Measurements from ENCODE around the gene TBC1D1.

TBC1D1 gene

DNA sequence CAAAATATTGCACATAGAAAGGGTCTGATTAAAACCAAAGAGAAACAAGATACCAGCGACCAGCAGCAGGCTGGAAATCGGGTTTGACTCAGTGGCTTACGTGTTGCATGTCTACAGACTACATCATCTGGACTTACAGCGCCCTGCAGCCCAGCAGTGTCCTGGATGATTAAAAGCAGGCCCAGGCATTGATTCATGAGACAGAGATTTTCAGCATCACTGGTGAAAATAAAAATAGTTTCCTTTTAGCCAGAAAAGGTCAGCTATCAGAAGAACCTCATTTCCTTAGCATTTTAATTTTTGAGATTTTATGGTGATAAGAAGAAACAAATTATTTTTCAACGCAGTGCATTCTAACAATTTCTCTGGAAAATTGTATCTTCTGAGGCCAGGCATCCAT, 259.9 kb downstream of the TBC1D1 start:
- DNase-seq (ENCODE audit: low spot score) = no peak

DNA sequence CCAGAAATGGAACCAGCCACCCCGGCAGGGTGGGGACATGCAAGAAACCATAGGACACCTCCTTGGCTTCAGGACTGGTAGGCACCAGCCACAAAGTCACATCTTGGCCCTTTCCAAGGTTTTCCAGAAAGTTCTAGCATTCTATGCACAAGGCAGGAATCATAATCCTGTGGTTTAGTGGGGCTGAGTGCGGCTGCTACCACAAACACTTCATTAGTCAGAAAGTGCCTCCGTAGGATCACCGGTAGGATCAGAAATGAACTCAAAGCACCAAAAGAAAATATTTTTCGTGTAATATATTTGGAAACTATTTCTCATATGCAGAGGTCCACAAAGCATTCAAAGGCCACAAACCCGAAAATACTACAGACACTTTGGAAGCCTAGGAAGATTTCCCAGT, 261.0 kb downstream of the TBC1D1 start:
- no peak for DNase-seq (ENCODE audit: low spot score)

DNA sequence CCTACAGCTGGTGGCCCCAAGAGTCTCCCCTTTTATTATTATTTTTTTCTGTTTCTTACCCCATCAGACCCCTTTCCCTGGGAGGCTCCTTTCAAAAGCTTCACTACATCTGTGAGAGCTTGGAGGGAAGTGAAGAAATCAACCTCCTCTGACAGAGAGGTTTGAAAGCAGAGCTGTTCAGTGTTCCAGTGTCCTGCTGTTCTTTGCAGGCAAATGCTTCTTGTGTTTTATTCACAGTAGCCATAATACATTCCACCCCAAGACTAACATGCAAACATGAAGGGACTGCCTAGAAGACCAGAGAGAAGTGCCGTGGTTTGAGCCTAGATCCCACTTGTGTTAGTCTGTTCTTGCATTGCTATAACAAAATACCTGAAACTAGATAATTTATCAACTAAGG, 261.4 kb downstream of the TBC1D1 start:
- DNase-seq (ENCODE audit: low spot score) = no peak

DNA sequence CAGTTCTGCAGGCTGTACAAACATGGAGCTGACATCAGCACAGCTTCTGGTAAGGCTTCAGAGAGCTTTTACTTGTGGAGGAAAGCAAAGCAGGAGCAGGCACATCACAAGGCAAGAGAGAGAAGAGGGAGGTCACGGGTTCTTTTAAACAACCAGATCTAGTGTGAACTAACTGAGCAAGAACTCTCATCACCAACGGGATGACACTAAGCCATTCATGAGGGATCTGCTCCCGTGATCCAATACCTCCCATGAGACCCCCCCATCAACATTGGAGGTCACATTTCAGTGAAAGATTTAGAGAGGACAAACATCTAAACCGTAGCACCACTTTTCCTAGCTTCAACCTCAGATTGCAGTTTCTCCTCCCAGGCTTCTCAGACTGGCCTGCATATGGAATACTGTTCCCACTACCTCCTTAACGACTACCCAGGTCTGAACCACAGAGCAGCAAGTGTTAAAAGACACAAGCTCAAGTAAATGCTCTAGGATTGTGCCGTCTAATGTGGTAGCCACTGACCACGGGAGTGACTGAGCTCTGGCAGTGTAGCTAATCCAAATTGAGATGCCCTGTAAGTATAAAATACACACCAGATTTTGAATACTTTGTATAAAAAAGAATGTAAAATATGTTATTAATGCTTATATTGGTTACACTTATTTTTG, 262.0 kb downstream of the TBC1D1 start:
- DNase-seq (ENCODE audit: low spot score) = no peak

DNA sequence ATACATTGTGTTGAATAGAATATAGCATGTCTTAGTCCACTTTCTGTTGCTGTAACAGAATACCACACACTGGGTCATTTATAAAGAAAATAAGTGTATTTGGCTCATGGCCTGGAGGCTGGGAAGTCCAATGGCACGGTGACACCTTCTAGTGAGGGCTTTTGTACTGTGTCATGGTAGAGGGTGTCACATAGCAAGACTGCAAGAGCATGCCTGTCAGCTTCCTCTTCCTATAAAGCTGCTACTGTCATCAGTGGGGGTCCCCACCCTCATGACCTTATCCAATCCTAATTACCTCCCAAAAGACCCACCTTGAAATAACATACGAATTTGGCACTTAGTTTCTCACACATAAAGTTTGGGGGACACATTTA, 262.5 kb downstream of the TBC1D1 start:
- DNase-seq (ENCODE audit: low spot score) = no peak

DNA sequence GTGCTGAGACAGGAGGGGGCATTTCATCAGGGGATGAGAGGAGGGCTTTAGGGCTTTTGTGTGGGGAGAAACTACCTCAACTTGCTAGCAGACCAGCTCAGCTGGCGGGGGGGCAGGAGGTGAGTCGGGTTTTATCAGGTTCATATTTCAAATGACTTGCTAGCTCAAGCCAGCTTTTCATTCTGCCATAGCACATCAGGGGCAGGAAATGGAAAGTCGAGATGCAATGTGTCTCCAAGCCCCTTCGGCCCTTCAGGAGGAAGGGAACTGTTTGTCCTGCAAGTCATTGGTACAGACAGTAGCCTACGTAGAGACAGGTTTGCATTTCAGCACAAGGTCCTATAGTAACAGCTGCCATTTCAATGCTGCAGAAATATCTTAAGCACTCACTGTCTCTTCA, 263.4 kb downstream of the TBC1D1 start:
- no peak for DNase-seq (ENCODE audit: low spot score)

DNA sequence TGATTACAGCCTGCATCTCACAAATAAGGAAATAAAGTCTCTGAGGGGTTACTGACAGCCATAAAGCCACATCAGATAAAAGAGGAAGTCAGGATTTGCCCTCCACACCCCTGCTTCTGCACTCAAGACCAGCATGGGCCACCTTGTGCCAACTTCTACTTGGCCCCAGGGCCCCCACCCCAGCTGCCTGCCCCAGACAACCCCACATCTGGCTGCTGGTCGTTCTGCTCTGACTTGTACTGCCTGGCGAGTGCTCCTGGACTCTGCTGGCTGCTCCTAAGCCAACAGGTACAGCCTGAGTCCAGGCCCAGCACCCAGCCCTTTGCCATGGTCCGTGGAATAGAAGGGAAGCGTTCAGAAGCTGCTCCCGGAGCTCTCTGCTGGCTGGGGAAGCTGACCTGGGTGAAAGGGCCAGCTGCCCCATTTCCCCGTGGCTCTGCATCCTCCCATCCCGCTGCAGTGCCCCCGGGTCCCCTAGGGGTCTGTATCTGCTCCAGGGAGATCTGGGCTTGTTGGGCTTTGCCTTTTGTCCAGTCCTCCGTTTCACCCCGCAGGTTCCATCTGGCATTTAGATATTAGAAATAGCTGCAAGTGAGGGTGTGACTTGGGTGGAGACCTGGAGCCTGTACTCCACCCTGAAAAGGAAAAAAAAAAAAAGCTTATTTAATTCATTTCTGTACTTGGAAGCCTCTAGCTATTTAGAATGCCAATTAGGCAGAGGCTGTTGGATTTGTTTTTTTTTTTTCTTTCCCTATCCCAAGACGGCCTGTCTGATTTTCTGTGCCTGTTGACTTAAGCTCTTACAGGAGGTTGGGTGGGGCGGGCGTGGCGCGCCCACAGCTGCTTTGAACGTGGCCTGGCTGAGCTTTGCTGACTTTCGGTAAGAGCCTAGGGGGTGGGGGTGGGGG, 264.1 kb downstream of the TBC1D1 start:
- peak; percentile 43 for DNase-seq (ENCODE audit: low spot score)

DNA sequence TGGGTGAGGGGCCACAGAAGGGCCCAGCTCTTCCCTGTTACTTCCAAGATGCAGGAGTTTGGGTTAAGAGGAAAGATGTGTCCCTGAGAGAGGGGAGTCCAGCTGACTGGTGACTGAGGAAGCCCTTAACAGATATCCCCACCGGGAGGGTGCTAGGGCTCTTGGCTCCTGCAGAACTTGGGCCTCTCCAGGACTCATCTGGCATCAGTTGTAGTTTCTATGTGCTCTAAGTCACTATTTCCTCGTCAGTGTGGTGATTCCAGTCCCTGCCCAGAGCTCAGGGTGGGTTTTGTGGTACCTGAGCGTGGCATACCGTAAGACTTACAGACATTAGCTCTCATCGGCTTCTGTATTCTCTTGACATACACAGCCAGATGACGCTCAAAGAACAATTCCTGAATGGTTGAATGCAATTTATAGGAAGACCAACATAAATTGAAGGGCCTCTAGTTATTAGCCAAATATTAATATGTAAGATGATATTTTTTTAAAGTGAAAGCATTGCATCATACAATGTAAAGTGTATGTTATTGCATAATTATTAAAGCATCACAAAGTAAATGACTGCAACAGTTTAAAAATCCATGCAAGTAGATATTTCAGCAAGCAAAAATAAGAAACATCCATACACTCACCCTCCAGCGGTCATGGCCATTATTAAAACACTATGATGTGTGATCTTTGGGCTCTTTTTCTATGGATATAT, 264.9 kb downstream of the TBC1D1 start:
- no peak for DNase-seq (ENCODE audit: low spot score)

DNA sequence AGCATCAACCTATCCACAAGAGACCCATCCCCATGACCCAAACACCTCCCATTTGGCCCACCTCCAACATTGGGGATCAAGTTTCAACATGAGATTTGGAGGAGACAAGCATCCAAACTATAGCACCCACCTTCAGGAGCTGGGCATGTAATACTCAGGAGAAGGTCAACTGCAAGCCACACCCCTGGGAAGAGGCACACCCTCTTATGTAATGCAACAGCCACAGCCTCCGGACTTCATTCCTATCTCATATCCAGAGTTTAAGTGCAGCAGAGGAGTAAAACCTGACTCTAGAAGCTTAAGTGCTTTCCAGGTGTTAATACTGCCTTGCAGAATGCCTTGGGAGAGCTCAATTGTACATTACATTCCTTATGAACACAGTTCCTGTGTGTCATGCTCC, 266.7 kb downstream of the TBC1D1 start:
- no peak for DNase-seq (ENCODE audit: low spot score)

DNA sequence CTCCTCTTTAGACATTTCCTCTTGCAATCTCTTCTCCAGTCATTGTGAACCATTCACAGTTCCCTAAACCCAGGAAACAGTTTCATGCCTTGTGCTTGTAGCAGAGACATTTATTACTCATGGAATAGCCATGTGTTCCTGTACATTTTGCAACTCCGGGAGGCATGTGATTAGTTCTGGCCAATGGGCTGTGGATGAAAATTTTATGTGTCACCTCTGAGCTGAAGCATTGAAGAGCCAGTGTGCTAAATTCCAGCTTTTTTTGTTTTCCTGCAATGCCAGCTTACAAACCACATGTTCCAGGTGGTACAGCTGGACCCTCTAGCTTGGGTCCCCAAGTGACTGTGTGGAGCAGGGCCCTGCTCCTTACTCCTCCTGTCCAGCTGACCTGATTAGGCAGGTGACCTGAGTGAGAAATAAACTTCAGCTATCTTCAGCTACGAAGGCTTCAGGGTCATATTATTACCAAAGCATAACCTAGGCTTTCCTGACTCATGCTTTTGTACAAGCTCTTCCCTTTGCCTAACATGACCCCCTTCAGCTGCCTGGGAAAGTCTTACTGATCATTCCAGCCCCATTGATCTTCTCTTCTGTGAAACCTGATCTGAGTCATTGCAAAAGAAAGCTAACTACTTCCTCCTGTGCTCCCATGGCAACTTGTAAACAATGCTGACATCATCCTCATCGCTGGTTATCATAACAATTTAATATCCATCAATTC, 269.8 kb downstream of the TBC1D1 start:
- DNase-seq (ENCODE audit: low spot score) = peak; percentile 87

DNA sequence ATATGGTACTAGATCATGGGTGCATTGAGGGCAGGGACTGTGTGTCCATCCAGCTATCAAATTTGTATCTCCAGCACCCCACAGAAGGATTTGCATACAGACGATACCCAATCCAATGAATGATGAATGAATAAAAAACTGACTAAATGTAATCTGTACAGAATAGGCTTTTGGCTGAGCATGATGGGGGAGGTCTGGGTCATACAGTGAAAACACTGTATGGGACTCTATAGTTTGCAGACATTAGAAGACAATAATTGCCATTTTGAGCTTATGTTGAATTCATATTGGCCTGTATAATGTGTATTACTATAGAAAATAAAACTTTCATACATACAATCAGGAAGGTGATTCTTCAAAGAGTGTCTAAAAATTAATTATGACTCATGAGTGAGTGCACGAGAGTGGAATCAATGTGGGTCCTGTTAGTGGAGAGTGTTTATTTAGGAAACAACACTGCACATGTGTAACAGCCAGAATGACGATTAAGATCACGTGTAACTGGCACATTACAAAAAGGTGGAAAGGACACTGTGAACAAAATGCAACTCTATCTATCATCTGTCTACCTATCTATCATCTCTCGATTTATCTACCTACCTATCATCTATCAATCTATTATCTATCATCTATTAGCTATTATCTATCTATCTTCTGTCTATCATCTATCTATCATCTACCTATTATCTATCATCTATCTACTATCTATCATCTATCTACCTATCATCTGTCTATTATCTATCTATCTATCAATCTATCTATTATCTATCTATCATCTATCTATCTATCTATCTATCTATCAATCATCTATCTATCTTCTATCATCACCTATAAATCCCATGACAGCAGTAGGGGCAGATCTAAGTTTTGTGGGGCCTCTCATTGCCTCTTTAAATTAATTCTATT, 270.6 kb downstream of the TBC1D1 start:
- peak; percentile 42 for DNase-seq (ENCODE audit: low spot score)

DNA sequence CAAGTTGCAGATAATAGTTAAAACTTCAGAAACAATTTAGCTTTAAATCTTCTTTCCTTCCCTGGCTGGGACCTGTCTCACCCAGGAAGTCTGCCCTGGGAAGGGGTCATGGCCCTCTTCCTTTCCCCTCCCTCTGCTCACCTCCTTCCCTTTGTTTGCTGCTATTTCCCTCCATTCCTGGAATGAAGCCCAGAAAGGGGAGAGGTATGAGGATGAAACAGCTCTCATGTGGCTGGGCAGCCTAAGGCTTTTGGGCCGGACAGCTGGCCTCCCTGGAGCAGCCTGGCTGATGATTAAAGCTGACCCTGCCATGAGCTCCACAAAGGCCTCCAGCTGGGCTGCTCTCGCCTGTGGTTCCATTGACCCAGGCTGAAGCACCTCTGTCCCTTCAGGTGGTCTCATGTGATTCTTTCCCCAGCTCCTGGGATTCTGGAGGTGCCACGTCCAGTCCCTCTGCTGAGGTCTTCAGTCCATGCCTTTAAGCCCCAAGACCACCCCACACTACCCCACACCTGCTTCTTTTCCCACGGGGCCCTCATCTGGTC, 271.4 kb downstream of the TBC1D1 start:
- no peak for DNase-seq (ENCODE audit: low spot score)

DNA sequence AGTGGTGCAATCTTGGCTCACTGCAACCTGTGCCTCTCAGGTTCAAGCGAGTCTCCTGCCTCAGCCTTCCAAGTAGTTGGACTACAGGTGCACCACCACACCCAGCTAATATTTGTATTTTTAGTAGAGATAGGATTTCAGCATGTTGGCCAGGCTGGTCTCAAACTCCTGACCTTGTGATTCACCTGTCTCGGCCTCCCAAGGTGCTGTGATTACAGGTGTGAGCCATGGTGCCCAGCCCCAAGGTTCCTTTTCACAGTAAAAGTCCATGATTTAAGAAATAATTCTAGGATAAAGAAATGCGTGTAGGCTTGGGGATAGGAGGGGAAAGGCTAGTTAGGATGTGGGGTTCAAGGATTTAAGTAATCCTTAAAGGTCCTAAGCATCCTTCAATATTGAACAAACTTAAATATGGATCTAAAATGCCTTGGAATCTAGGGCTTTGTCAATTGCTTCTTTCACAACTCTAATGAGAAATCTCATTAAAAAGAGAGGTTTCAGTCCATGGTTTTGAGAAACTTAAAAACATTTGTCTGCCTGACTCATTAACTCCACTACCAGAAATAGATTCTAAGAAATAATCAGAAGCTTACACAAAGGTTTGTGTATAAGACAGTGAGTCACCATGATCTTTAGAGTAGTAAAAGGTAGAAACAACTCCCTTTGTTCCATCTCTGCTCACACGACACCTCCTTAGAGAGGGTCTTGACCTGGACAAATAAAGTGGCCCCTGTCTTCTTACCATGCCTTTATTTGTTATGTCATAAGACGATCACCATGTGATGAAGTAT, 272.5 kb downstream of the TBC1D1 start:
- DNase-seq (ENCODE audit: low spot score) = peak; percentile 44

DNA sequence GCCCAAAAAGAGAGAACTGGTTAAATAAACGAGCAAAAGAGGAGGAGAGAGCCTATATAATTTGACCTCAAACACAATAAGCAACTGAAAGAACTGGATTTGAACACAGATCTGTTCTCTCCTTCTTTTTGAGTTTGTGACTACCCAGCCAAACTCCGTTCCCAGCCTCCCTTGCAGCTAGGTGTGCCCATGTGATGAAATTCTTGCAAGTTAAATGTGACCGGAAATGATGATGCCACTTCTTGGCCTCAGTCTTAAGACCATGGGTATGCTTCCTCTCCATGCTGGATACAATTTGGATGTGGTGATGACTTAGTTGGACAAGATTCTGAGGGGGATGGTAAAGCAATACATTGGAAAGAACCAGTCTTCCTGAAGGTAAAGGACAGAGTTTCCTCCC, 273.5 kb downstream of the TBC1D1 start:
- DNase-seq (ENCODE audit: low spot score) = no peak

DNA sequence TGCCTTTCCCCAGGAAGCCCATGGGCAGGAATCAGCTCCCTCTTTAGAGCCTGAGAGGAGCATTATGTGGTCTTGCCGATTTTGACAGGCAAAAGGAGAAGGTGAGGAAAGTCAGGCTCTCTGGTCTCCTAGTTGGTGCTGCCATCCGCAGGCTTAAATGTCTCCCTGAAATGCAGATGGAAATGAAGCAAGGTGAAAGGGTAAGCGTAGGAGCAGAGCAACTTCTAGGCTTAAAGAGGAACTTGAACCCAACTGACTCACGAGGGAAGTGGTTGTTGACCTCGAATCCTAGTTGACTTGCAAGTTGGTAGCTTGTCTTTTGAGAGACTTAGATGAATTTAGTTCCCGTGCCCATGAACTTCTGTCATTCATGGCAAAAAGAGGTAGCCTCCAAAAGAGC, 275.2 kb downstream of the TBC1D1 start:
- peak; percentile 11 for DNase-seq (ENCODE audit: low spot score)

DNA sequence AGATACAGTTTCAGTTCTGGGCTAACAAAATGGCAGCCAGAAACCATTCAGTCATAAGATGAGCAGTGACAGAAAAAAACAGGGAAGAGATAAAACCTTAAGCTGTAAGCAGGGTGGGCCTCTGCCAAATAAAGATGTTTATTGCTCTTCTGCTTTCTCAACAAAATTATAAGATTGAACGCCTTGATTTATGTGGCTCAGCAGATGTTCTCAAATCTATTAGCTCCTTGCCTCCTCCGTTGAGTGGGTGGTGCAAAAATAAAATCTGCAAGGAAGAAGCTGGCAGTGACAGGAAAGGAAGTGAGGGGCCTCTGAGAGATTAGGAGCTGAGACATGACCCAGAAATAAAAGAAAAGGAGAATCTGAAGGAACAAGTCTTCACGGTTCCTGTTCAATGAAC, 275.9 kb downstream of the TBC1D1 start:
- no peak for DNase-seq (ENCODE audit: low spot score)

DNA sequence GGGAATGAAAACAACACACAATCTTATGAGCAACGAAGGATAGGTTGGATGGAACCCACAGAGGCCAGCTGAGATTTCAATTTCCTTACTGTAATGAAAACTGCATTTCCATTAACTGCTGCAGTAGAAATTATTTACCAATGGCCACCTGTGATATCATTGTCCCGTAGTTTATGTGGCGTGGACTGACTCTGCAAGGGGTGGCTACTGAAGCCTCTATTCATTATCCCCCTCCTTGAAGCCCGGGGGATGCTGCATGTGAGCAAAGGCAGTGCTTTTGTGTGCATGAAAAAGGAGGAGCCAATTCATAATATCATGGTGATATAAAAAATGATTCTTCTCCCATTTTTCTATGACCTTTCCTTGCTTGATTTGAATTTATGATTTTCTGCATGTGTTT, 277.1 kb downstream of the TBC1D1 start:
- DNase-seq (ENCODE audit: low spot score) = no peak

DNA sequence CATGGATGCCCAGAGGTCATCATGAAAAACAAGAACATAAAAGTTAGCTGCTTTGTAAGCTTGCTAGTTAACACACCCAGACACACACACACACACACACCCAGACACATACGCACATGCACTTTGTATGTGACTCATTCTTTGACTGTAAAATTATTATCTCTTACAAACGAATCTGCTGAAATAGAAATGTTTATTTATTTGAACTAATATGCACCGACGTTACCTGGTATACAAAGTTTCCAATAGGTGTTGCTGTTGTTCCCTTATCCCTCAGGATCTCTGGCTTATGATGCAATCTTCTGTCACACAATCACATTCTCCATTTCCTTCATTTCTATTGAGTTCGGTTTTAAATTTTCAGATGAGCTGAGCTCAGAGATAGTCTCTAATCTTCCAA, 278.6 kb downstream of the TBC1D1 start:
- no peak for DNase-seq (ENCODE audit: low spot score)

DNA sequence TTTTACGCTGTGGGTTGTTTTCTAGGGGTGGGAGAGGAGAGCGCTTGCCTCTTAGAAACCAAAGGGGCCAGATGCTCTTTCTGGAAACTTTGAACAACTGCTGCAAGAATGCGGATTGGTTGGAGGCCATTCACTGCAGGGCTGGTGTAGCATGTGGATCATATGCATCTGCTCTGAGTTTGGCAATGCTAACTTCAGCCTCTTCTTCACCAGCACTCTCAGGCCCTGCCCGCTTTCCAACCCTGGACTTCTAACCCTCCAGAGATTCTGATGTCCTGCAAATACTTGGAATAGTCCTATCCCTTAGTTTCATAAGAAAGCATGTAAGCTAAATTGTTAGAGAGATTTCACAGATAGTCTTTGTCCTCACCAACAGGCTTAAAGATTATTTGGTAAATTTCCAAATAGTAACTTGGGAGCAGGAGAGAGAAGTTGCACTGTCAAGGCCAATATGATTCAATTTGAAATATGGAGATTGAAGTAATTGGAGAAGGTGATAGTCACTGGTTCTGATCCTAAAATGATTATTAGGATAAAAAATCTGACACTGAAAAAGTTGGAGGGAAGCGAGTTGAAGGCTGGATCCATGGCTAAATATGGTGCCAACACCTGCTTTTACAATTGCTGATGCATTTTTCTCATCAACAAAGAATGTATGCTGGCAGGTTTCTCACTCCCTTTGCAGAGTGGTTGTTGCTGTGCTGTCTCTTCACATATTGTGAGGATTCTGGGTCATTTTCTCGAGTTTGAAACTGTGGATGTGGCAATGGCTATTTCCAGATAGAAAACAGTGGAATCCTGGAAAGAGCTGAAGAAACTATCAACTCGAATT, 279.7 kb downstream of the TBC1D1 start:
- no peak for DNase-seq (ENCODE audit: low spot score)

Measured in CD4-positive, alpha-beta T cell treated with Interleukin-2 at 100 ng/mL for 4 hours (primary cell).